H9 (cell line): Measurements from ENCODE around the gene UBALD2. TPM values are rescaled to one million over a fixed set of nuclear protein-coding genes. Genes with fewer than 3 reads are reported as not detected.

Experiments
- DNase-seq: peaks from one replicate; pipeline ENCODE4 v3.0.0-alpha.2; 2017
- H2AFZ ChIP-seq: one replicate; pipeline ENCODE4 v1.6.1; 2013; ENCODE audit warnings: mild to moderate bottlenecking, low read length, control low read depth, moderate library complexity
- H2AK5ac ChIP-seq: 2 replicates; pipeline ENCODE4 v1.6.1; 2013; ENCODE audit warnings: low read length, control low read depth, mixed read lengths; ENCODE audit not compliant: insufficient read length
- H2BK120ac ChIP-seq: one replicate; pipeline ENCODE4 v1.6.1; 2013; ENCODE audit warnings: low read depth, mild to moderate bottlenecking, low read length, control low read depth, inconsistent platforms; ENCODE audit not compliant: poor library complexity, severe bottlenecking
- H2BK12ac ChIP-seq: 2 replicates; pipeline ENCODE4 v1.6.1; 2013; ENCODE audit warnings: low read length, control low read depth, mixed read lengths, low read depth; ENCODE audit not compliant: insufficient read length
- H2BK15ac ChIP-seq: 2 replicates; pipeline ENCODE4 v1.6.1; 2013; ENCODE audit warnings: low read depth, low read length, control low read depth
- H2BK20ac ChIP-seq: one replicate; pipeline ENCODE4 v1.6.1; 2013; ENCODE audit warnings: low read depth, mild to moderate bottlenecking, low read length, control low read depth, inconsistent platforms; ENCODE audit not compliant: poor library complexity, severe bottlenecking
- H2BK5ac ChIP-seq: 2 replicates; pipeline ENCODE4 v1.6.1; 2013; ENCODE audit warnings: low read length, control low read depth, mixed read lengths; ENCODE audit not compliant: insufficient read length
- H3K14ac ChIP-seq: 2 replicates; pipeline ENCODE4 v1.6.1; 2013; ENCODE audit warnings: low read length, control low read depth; ENCODE audit not compliant: insufficient read depth
- H3K18ac ChIP-seq: 2 replicates; pipeline ENCODE4 v1.6.1; 2013; ENCODE audit warnings: low read depth, mild to moderate bottlenecking, mixed read lengths, low read length, control low read depth; ENCODE audit not compliant: insufficient read length
- H3K23ac ChIP-seq: 2 replicates; pipeline ENCODE4 v1.6.1; 2013; ENCODE audit warnings: low read length, control low read depth, mixed read lengths, low read depth; ENCODE audit not compliant: insufficient read length
- H3K23me2 ChIP-seq: 2 replicates; pipeline ENCODE4 v1.6.1; 2013; ENCODE audit warnings: low read depth, mild to moderate bottlenecking, mixed read lengths, low read length, control low read depth; ENCODE audit not compliant: insufficient read length, poor library complexity, severe bottlenecking
- H3K27ac ChIP-seq: 2 replicates; pipeline ENCODE4 v1.5.1; 2013; ENCODE audit warnings: low read length, control low read depth, mixed read lengths, low read depth; ENCODE audit not compliant: insufficient read length
- H3K27me3 ChIP-seq: 2 replicates; pipeline ENCODE4 v1.6.1; 2013; ENCODE audit warnings: low read length, control low read depth, inconsistent platforms; ENCODE audit not compliant: insufficient read depth
- H3K4ac ChIP-seq: 2 replicates; pipeline ENCODE4 v1.6.1; 2013; ENCODE audit warnings: low read depth, mild to moderate bottlenecking, control low read depth, inconsistent platforms, low read length, moderate library complexity
- H3K4me1 ChIP-seq: 2 replicates; pipeline ENCODE4 v1.6.1; 2013; ENCODE audit warnings: low read length, control low read depth, inconsistent platforms; ENCODE audit not compliant: insufficient read depth
- H3K4me2 ChIP-seq: 2 replicates; pipeline ENCODE4 v1.6.1; 2013; ENCODE audit warnings: low read length, control low read depth, mixed read lengths; ENCODE audit not compliant: insufficient read length, insufficient read depth
- H3K56ac ChIP-seq: 2 replicates; pipeline ENCODE4 v1.6.1; 2013; ENCODE audit warnings: low read depth, mild to moderate bottlenecking, mixed read lengths, low read length, control low read depth; ENCODE audit not compliant: insufficient read length
- H3K79me1 ChIP-seq: 2 replicates; pipeline ENCODE4 v1.6.1; 2013; ENCODE audit warnings: low read depth, mild to moderate bottlenecking, moderate library complexity, low read length, control low read depth, inconsistent platforms; ENCODE audit not compliant: insufficient read depth, poor library complexity, severe bottlenecking
- H3K79me2 ChIP-seq: 2 replicates; pipeline ENCODE4 v1.6.1; 2013; ENCODE audit warnings: low read length, control low read depth, inconsistent platforms; ENCODE audit not compliant: insufficient read depth
- H3K9ac ChIP-seq: 2 replicates; pipeline ENCODE4 v1.6.1; 2013; ENCODE audit warnings: low read length, control low read depth, mixed read lengths; ENCODE audit not compliant: insufficient read length; ENCODE audit errors: extremely low read depth
- H3K9me3 ChIP-seq: one replicate; pipeline ENCODE4 v1.6.1; 2013; ENCODE audit warnings: low read depth, low read length, inconsistent platforms; ENCODE audit not compliant: control insufficient read depth
- H3T11ph ChIP-seq: one replicate; pipeline ENCODE4 v1.6.1; 2013; ENCODE audit warnings: mild to moderate bottlenecking, low read length, control low read depth, inconsistent platforms
- H4K20me1 ChIP-seq: one replicate; pipeline ENCODE4 v1.6.1; 2013; ENCODE audit not compliant: control insufficient read depth, insufficient read length, insufficient read depth
- H4K5ac ChIP-seq: 2 replicates; pipeline ENCODE4 v1.6.1; 2013; ENCODE audit warnings: low read depth, mild to moderate bottlenecking, mixed read lengths, low read length, control low read depth; ENCODE audit not compliant: insufficient read length
- H4K8ac ChIP-seq: replicated peaks from 2 replicates; pipeline ENCODE4 v1.6.1; 2013; ENCODE audit warnings: low read length, control low read depth, mixed read lengths, low read depth; ENCODE audit not compliant: insufficient read length
- H4K91ac ChIP-seq: 2 replicates; pipeline ENCODE4 v1.6.1; 2013; ENCODE audit warnings: low read depth, mild to moderate bottlenecking, moderate library complexity, mixed read lengths, low read length, control low read depth; ENCODE audit not compliant: insufficient read length
- H3K27ac Mint-ChIP-seq, 3 experiments: 2 replicates in 2 of 3; 3 replicates in 1 of 3; pipeline ENCODE4 v1.8.0; 2020 to 2021; ENCODE audit warnings: mixed read lengths in 3 of 3, mild to moderate bottlenecking in 1 of 3, moderate library complexity in 1 of 3
- H3K27me3 Mint-ChIP-seq: 2 replicates; pipeline ENCODE4 v1.8.0; 2021; ENCODE audit warnings: low read depth, mild to moderate bottlenecking, moderate library complexity, mixed read lengths
- H3K36me3 Mint-ChIP-seq, 3 experiments: 2 replicates in 2 of 3; 3 replicates in 1 of 3; pipeline ENCODE4 v1.8.0; 2020 to 2021; ENCODE audit warnings: low read depth in 3 of 3, mixed read lengths in 3 of 3; ENCODE audit not compliant: insufficient read depth in 1 of 3
- H3K4me1 Mint-ChIP-seq, 2 experiments: 2 replicates each; pipeline ENCODE4 v1.8.0; 2020; ENCODE audit warnings: mixed read lengths in 2 of 2
- H3K4me3 Mint-ChIP-seq, 2 experiments: 2 replicates in 1 of 2; 3 replicates in 1 of 2; pipeline ENCODE4 v1.8.0; 2020 to 2021; ENCODE audit warnings: mild to moderate bottlenecking in 2 of 2, mixed read lengths in 2 of 2, moderate library complexity in 1 of 2
- H3K9me3 Mint-ChIP-seq, 2 experiments: 2 replicates in 1 of 2; 3 replicates in 1 of 2; pipeline ENCODE4 v1.8.0; 2020; ENCODE audit warnings: mild to moderate bottlenecking in 2 of 2, mixed read lengths in 2 of 2, moderate library complexity in 1 of 2
- WGBS: extraction: QIAGEN DNeasy Blood & Tissue Kit; methylation state at CpG from one replicate; pipeline ENCODE4 v1.1.7; 2013; ENCODE audit warnings: missing lambda C conversion rate, low lambda C conversion rate, mixed read lengths; ENCODE audit not compliant: insufficient read length; ENCODE audit errors: extremely low coverage; 5-methylcytosine and 5-hydroxymethylcytosine counted together
- total RNA-seq: library from RNA; stranded (reverse); gene quantifications from 2 replicates; pipeline ENCODE4 v1.2.1, GENCODE V29; 2021
- TF ChIP-seq, protein P1 (sequence below): fragments of 200-600 bp; sonication (generic); conservative IDR thresholded peaks from 3 replicates; pipeline ENCODE4 v1.8.0; 2021; ENCODE audit warnings: antibody characterized with exemption, mild to moderate bottlenecking

Gene UBALD2
- total RNA-seq, 1 experiment from 2014 or later = 25.8 TPM

DNA sequence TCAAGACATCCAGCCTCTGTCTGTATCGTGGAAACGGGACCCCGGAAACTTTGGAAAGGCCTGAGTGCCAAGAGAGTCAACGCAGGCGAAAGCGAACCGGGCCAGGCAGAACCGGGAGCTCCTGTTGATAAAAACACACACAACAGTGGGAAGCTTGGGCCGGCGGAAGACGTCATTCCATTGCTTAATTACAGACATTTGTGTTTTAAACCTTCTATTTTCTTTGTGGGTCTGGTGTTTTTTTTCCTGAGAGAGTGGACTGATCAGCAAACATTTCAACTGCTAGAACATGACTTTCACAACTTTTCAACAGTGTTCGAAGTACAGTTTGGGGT lies 24.0 kb upstream of the UBALD2 start:
- peak overlapping the region; percentile 63 to 87 for H3K4me3 Mint-ChIP-seq
- Histone ChIP-seq H3K23me2 (peaks cover 8% of the 10 kb centered on the region), H3K79me1 (no peaks in the 10 kb centered on the region), H3K23ac (no peak overlapping the region), H2BK12ac (no peak overlapping the region), H4K5ac (no peak overlapping the region), H2BK5ac (no peak overlapping the region), H2AK5ac (no peak overlapping the region), H2BK120ac (no peak overlapping the region), H3K4me1 (no peaks in the 10 kb centered on the region), H3K18ac (no peak overlapping the region), H4K20me1 (no peaks in the 10 kb centered on the region), H3K14ac (no peak overlapping the region; the same call in 1 of the 2 replicates), H3K56ac (no peak overlapping the region), H2AFZ (no peak overlapping the region), H3K9me3 (no peaks in the 10 kb centered on the region), H2BK20ac (no peak overlapping the region), H3T11ph (no peak overlapping the region), H3K27me3 (peaks cover 10% of the 10 kb centered on the region), H3K4me2 (peak overlapping the region; percentile 61), H3K79me2 (no peaks in the 10 kb centered on the region), H4K91ac (no peak overlapping the region), H3K4ac (no peak overlapping the region), H3K27ac (no peak overlapping the region), H4K8ac (no peak overlapping the region), H3K9ac (peak overlapping the region; percentile 55), H2BK15ac (no peak overlapping the region)
- DNase-seq = no peak
- H3K4me1 Mint-ChIP-seq = peaks cover 11 to 14% of the 10 kb centered on the region in 2 experiments
- peaks cover 75% of the 10 kb centered on the region for H3K27me3 Mint-ChIP-seq
- no CpG with 5 or more reads among the region's 12 CpGs for WGBS
- TF ChIP-seq, protein P1, sequence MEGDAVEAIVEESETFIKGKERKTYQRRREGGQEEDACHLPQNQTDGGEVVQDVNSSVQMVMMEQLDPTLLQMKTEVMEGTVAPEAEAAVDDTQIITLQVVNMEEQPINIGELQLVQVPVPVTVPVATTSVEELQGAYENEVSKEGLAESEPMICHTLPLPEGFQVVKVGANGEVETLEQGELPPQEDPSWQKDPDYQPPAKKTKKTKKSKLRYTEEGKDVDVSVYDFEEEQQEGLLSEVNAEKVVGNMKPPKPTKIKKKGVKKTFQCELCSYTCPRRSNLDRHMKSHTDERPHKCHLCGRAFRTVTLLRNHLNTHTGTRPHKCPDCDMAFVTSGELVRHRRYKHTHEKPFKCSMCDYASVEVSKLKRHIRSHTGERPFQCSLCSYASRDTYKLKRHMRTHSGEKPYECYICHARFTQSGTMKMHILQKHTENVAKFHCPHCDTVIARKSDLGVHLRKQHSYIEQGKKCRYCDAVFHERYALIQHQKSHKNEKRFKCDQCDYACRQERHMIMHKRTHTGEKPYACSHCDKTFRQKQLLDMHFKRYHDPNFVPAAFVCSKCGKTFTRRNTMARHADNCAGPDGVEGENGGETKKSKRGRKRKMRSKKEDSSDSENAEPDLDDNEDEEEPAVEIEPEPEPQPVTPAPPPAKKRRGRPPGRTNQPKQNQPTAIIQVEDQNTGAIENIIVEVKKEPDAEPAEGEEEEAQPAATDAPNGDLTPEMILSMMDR = no peak
- no peaks in the 10 kb centered on the region; a peak in 1 of 7 replicates for H3K36me3 Mint-ChIP-seq
- no peak overlapping the region; a peak in 1 of 7 replicates for H3K27ac Mint-ChIP-seq
- H3K9me3 Mint-ChIP-seq = no peaks in the 10 kb centered on the region; a peak in 1 of 5 replicates
